K562 (cell line): Measurements from ENCODE around the gene HMX3. TPM values are rescaled to one million over a fixed set of nuclear protein-coding genes. Genes with fewer than 3 reads are reported as not detected.

Experiments
- CREM ChIP-seq: IDR thresholded peaks from 2 replicates; pipeline ENCODE4 v1.6.1; 2014; ENCODE audit warnings: antibody characterized with exemption, low read depth
- HCFC1 ChIP-seq: IDR thresholded peaks from 2 replicates; pipeline ENCODE4 v1.6.1; 2012; ENCODE audit warnings: low read depth, low read length, improper control_type of control experiment
- KDM5B ChIP-seq: fragments of 200-600 bp; sonication (generic); IDR thresholded peaks from 2 replicates; pipeline ENCODE4 v1.6.1; 2012; ENCODE audit warnings: low read depth, mild to moderate bottlenecking, moderate library complexity, low read length, control low read depth, inconsistent platforms; ENCODE audit not compliant: insufficient replicate concordance
- KLF13 ChIP-seq: fragments of 450-650 bp; IDR thresholded peaks from 2 replicates; pipeline ENCODE4 v1.6.1; 2016; ENCODE audit warnings: missing genetic modification characterization, low read depth, mild to moderate bottlenecking, missing compliant biosample characterization, moderate library complexity, borderline replicate concordance
- PYGO2 ChIP-seq: fragments of 450-650 bp; IDR thresholded peaks from 2 replicates; pipeline ENCODE4 v1.6.1; 2016; ENCODE audit warnings: mild to moderate bottlenecking, missing genetic modification characterization, moderate library complexity, missing compliant biosample characterization
- SIRT6 ChIP-seq: IDR thresholded peaks from one replicate; pipeline ENCODE4 v1.6.1; 2012; ENCODE audit warnings: low read depth, mild to moderate bottlenecking, control low read depth, inconsistent platforms, low read length, moderate library complexity
- SIX5 ChIP-seq, 2 experiments: IDR thresholded peaks; 2 replicates each; pipeline ENCODE4 v1.6.1; 2011; ENCODE audit warnings: low read length in 2 of 2, borderline replicate concordance in 1 of 2, low read depth in 1 of 2, mild to moderate bottlenecking in 1 of 2, moderate library complexity in 1 of 2; ENCODE audit not compliant: insufficient read depth in 1 of 2
- STAT5A ChIP-seq: IDR thresholded peaks from 2 replicates; pipeline ENCODE4 v1.6.1; 2012; ENCODE audit warnings: low read length, inconsistent platforms, borderline replicate concordance
- ZBTB11 ChIP-seq, 3 experiments: fragments of 200-800 bp in 1 of 3; fragments of 250-450 bp in 1 of 3; fragments of 450-650 bp in 1 of 3; sonication (Bioruptor Pico) in 1 of 3; sonication (Bioruptor generic) in 1 of 3; formaldehyde crosslinking in 1 of 3; IDR thresholded peaks; 2 replicates each; pipeline versions ENCODE4 v1.6.1 to v1.8.0; 2016 to 2022; ENCODE audit warnings: mild to moderate bottlenecking in 2 of 3, missing genetic modification characterization in 2 of 3, missing compliant biosample characterization in 1 of 3, moderate library complexity in 1 of 3
- ZNF143 ChIP-seq: sonication (generic); formaldehyde crosslinking; IDR thresholded peaks from 2 replicates; pipeline ENCODE4 v1.9.0; 2022; ENCODE audit warnings: mild to moderate bottlenecking, missing genetic modification reagents
- ZNF316 ChIP-seq: fragments of 450-650 bp; IDR thresholded peaks from 2 replicates; pipeline ENCODE4 v1.6.1; 2016
- ZNF766 ChIP-seq: fragments of 200-800 bp; sonication (Bioruptor generic); conservative IDR thresholded peaks from 2 replicates; pipeline ENCODE4 v1.6.1; 2016; ENCODE audit warnings: missing genetic modification characterization, missing compliant biosample characterization
- ZNF780A ChIP-seq: fragments of 250-450 bp; sonication (Bioruptor Pico); IDR thresholded peaks from 2 replicates; pipeline ENCODE4 v1.5.0; 2021; ENCODE audit warnings: mild to moderate bottlenecking
- polyA plus RNA-seq, 8 experiments: library from polyadenylated mRNA; depleted of rRNA in 4 of 8; stranded (reverse) in 5 of 8; unstranded in 3 of 8; fragments of >200 nt; fragmentation: Nextera tagmentation in 2 of 8; fragmentation: Illumina TruSeq in 1 of 8; extraction: Ambion mirVana in 2 of 8; extraction: Trizol in 1 of 8; gene quantifications; 2 replicates each; pipeline versions ENCODE4 v1.2.1 to v1.2.3, GENCODE V29; 2011 to 2014; ENCODE audit warnings: inconsistent platforms in 1 of 8, missing spikeins in 1 of 8
- total RNA-seq, 7 experiments: library from RNA; depleted of rRNA in 6 of 7; stranded (reverse); fragments of >200 nt in 6 of 7; fragmentation: Illumina TruSeq in 2 of 7; extraction: Trizol in 2 of 7; gene quantifications; 2 replicates each; pipeline versions ENCODE4 v1.2.1 to v1.2.3, GENCODE V29; 2011 to 2021; ENCODE audit warnings: low replicate concordance in 1 of 7
- TF ChIP-seq, protein P1 (sequence below): fragments of 450-650 bp; IDR thresholded peaks from 2 replicates; pipeline ENCODE4 v1.6.1; 2016; ENCODE audit warnings: borderline replicate concordance

The HMX3 gene
- total and polyA plus RNA-seq, 9 of the 15 experiments (the other 6 are each of a cell fraction or from before 2014, with no cell fraction given), result 0.55 to 43.5 (median 7.4) TPM; not detected in 2

DNA sequence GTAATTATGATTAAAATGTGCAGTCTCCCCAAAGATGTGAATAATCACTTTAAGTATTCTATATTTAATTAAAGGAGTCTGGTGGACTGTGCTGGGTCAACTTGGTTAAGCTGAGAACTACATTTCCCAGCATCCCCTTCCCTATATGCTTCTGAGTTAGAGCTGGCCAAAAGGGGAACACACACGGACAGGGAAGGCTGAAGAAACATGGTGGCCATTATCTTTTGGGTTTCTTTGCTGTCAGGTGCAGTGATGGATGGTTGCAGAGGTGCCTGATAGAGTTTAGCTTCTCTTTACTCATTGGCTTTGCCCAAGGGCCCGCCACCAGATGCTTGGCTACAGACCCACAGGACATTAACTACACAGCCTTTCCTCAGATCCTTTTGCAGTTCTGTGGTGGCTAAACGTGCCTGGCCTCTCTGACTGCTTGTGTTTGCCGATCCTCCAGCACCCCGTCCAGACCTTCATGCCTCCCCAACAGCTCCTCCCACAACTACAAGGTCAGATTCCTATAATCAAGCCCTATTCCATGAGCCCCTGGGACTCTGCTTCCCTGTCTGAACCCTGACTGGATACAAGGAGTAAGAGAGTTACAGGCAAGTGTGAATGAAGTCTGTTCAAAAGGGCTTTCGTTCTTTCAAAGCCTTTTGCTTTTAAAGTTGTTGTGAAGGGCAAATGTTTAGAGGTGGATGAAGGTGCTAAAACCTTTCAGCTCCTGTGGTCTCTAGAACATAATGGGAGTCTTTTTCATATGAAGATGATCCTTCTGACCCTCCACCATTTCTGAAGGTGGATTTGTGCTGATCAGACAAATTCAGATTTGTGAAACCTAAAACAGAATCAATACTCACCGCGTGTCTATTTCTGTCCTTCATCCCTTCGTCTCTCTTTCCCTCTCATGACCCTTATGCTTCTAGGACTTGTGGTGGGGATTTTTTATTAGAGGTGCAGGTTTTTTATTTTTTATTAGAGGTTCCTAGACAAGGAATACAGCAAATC, 39.9 kb downstream of the HMX3 start (continued):
- no peak for TF ChIP-seq STAT5A
- TF ChIP-seq, protein P1, sequence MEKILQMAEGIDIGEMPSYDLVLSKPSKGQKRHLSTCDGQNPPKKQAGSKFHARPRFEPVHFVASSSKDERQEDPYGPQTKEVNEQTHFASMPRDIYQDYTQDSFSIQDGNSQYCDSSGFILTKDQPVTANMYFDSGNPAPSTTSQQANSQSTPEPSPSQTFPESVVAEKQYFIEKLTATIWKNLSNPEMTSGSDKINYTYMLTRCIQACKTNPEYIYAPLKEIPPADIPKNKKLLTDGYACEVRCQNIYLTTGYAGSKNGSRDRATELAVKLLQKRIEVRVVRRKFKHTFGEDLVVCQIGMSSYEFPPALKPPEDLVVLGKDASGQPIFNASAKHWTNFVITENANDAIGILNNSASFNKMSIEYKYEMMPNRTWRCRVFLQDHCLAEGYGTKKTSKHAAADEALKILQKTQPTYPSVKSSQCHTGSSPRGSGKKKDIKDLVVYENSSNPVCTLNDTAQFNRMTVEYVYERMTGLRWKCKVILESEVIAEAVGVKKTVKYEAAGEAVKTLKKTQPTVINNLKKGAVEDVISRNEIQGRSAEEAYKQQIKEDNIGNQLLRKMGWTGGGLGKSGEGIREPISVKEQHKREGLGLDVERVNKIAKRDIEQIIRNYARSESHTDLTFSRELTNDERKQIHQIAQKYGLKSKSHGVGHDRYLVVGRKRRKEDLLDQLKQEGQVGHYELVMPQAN, result no peak
- peak; percentile 35; a peak in 2 of 4 replicates for TF ChIP-seq SIX5 (IDR thresholded peaks at IDR 0.05; ENCODE audit: borderline replicate concordance in 1 of 2, insufficient read depth in 1 of 2, low read depth in 1 of 2, low read length in 2 of 2)
- TF ChIP-seq ZNF780A (CRISPR knock-in tag), result no peak
- TF ChIP-seq ZNF143 (CRISPR knock-in tag), result peak; percentile 72
- TF ChIP-seq HCFC1, result peak; percentile 76
- TF ChIP-seq KLF13 (tag), result no peak
- TF ChIP-seq KDM5B, result no peak
- TF ChIP-seq SIRT6, result no peak
- TF ChIP-seq ZBTB11 (CRISPR knock-in tag; IDR thresholded peaks at IDR 0.05), result no peak
- TF ChIP-seq PYGO2 (tag), result no peak
- no peak for TF ChIP-seq CREM
- TF ChIP-seq ZNF316, result peak; percentile 81
- TF ChIP-seq ZNF766 (CRISPR knock-in tag), result peak; percentile 60; the same call in 1 of the 2 replicates
